GM10248 (cell line): Measurements from ENCODE around the gene HMGCS2.

Experiments used
- CTCF ChIA-PET: fragments of 300-600 bp; sonication (Branson Sonifier 250); formaldehyde crosslinking; extraction: SDS; loops from one replicate; lab custom pipeline; 2021; ENCODE audit warnings: antibody characterized with exemption; lab: Yijun Ruan, JAX
- POLR2A ChIA-PET: fragments of 350-650 bp; sonication (Branson Sonifier 250); formaldehyde crosslinking; extraction: SDS; loops from one replicate; lab custom pipeline; 2020; ENCODE audit warnings: antibody characterized with exemption; lab: Yijun Ruan, JAX
- DNase-seq: peaks from one replicate; pipeline ENCODE4 v3.0.0; 2012; ENCODE audit errors: extremely low spot score
- TF ChIP-seq, protein P1 (sequence below): IDR thresholded peaks from 2 replicates; pipeline ENCODE4 v1.5.1; 2012; ENCODE audit warnings: mild to moderate bottlenecking, low read depth; ENCODE audit errors: extremely low read depth, missing control alignments, control extremely low read depth

HMGCS2 gene

DNA sequence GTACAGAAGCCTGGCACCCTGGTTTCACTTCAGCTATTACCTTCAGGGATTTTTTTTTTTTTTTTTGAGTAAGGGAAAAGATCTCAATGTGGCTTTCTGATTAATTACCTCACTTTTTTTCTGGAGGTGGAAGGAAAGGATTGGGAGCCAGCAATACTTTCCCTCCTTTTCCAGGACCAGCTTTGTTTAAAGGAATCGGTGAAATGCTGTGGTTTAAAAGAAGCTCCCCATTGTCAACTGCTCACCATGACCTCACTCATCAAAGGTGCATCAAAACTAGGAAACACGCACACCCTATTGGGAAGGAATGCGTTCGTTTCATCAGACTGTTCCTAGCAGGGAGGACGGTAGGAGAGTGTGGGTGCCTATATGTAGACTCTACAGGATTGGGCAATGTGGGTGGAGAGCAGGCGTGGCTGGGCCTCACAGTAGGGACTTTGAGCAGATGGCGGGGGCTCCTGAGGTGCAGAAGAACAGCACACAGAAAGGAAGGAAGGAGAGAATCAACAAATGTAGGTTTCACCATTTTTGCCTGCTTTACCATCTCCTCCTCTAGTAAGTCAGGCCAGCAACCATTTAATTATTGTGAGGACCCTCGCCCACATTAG is 44.0 kb downstream of the HMGCS2 start:
- no peak for DNase-seq
- CTCF ChIA-PET: interaction anchor here (1.3 to 1.9 kb wide), 2 partner anchors 19 to 113 kb away, joined by 3 to 6 read pairs; no protein-coding TSS in a partner anchor
- POLR2A ChIA-PET: interaction anchor here (0.6 kb wide), 1 partner anchor 46 kb away, joined by 3 read pairs; no protein-coding TSS in a partner anchor
- TF ChIP-seq, protein P1, sequence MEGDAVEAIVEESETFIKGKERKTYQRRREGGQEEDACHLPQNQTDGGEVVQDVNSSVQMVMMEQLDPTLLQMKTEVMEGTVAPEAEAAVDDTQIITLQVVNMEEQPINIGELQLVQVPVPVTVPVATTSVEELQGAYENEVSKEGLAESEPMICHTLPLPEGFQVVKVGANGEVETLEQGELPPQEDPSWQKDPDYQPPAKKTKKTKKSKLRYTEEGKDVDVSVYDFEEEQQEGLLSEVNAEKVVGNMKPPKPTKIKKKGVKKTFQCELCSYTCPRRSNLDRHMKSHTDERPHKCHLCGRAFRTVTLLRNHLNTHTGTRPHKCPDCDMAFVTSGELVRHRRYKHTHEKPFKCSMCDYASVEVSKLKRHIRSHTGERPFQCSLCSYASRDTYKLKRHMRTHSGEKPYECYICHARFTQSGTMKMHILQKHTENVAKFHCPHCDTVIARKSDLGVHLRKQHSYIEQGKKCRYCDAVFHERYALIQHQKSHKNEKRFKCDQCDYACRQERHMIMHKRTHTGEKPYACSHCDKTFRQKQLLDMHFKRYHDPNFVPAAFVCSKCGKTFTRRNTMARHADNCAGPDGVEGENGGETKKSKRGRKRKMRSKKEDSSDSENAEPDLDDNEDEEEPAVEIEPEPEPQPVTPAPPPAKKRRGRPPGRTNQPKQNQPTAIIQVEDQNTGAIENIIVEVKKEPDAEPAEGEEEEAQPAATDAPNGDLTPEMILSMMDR: no peak

DNA sequence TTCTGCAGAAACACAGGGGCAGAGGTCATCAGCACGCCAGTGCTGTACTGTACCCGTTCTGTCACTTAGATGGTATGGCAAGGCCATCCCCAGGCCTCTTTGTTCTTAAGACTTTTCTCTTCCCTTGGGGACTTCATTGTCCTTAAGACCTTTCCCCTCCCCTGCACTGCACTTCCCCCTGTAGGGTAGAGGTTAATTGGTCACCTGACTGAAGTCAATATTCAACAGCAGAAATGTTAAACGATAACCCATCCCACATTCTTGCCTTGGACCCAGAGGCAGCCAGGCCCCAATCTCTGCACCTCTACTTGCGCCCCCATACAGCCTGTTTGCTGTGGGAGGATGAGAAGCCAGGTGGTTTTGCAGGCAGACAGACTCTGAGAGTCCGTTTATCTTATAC is 46.8 kb downstream of the HMGCS2 start:
- ChIA-PET CTCF (no interaction called here), POLR2A (no interaction called here)
- no peak for DNase-seq
- TF ChIP-seq, protein P1: no peak

DNA sequence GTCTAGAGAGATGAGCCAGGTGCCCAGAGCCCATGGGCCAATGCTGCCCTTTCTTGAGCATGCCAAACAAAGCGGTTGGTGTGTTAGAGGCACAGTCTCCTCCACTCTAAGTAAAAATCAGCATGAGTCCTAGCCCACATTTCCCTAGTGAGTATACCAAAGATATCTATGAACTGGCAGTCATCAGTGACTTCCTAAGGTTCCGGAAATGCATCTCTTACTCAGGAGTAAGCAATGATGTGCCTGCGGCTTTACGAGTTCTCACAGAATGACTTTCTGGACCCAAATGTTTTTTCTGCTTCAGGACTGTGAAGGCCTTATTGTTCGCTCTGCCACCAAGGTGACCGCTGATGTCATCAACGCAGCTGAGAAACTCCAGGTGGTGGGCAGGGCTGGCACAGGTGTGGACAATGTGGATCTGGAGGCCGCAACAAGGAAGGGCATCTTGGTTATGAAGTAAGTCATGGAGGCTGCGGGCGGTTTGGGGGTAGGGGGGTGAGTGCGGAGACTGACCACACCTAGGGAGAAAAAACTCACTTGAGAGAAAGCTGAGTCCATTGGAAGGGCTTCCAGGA is 47.8 kb downstream of the HMGCS2 start:
- TF ChIP-seq, protein P1: no peak
- POLR2A ChIA-PET: no interaction called here
- DNase-seq: no peak
- CTCF ChIA-PET: no interaction called here

DNA sequence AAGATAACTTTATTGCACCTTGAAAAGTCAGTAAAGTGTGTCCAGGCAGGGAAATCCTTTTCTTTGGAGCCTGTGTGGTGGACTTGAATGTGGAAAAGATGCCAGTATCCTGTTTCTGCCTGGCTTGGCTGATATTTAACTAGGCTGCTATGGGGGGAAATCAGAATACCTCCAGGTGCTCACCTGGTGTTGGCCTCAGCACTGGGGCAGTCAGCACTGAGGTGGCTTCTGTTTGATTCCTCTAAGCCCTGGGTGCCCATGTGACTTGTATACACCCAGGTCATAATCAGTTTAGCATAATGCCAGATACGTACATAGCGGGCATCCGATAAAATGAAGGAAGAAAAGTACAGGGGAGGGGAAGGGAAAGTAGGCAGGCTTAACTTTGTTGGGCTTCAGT is 49.7 kb downstream of the HMGCS2 start:
- ChIA-PET POLR2A (no interaction called here), CTCF (interaction anchor here (1.2 kb wide), 1 partner anchor 43 kb away, joined by 3 read pairs; no protein-coding TSS in a partner anchor)
- TF ChIP-seq, protein P1: no peak
- DNase-seq: no peak

GRCh38 chr1:119718409-119718808 is 50.3 kb downstream of the HMGCS2 start:
- ChIA-PET POLR2A (no interaction called here), CTCF (interaction anchor here (1.0 kb wide), 3 partner anchors 16 to 42 kb away, joined by 3 read pairs; no protein-coding TSS in a partner anchor)
- TF ChIP-seq, protein P1: no peak
- DNase-seq: no peak

- no peak for DNase-seq
- POLR2A ChIA-PET: no interaction called here
- CTCF ChIA-PET: interaction anchor here (0.8 to 1.0 kb wide), 2 partner anchors 38 to 40 kb away, joined by 3 read pairs; no protein-coding TSS in a partner anchor
- TF ChIP-seq, protein P1: no peak
Observed at GRCh38 chr1:119715542-119715941, 53.2 kb downstream of the HMGCS2 start.
